ENCODE data around the gene FAM47A. TPM values are rescaled to one million over a fixed set of nuclear protein-coding genes. Genes with fewer than 3 reads are reported as not detected.

FAM47A gene
- total and polyA plus RNA-seq, 9 of the 15 experiments (the other 6 are each of a cell fraction or from before 2014, with no cell fraction given) = not detected

DNA sequence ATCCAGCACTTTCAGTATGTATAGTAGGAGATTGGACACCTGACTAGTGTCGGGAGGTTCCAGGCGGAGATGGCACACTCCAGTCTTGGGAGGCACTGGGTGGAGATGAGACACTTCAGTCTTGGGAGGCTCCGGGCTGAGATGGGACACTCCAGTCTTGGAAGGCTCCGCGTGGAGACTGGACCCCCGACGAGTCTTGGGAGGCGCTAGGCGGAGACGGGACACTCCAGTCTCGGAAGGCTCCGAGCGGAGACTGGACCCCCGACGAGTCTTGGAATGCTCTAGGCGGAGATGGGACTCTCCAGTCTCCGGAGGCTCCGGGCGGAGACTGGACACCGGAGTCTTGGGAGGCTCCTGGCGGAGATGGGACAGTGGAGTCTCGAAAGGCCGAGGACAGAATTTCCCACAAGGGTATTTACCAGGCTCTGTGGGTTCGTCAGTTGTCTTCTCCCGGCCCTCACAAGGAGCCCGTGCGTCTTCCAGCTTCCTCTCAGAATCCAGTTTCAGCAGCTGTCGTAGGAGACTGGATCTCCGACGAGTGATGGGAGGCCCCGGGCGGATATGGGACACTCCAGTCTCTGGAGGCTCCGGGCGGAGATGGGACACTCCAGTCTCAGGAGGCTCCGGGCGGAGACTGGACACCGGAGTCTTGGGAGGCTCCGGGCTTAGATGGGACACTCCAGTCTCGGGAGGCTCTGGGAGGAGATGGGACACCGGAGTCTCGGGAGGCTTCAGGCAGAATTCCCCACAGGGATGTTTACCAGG, 952 bp downstream of the FAM47A start:
- Histone ChIP-seq H4K20me1 (replicated peaks; ENCODE audit: control insufficient read depth, insufficient read depth, low read length) (no peaks in the 10 kb centered on the region), H3K27ac (ENCODE audit: extremely low read depth, low read depth, low read length) (no peak overlapping the region), H3K79me2 (ENCODE audit: control insufficient read depth, insufficient read depth, low read length) (no peaks in the 10 kb centered on the region), H3K27me3 (ENCODE audit: control insufficient read depth in 2 of 2, insufficient read depth in 2 of 2, low read length in 2 of 2) (no peaks in the 10 kb centered on the region), H3K4me3 (no peak overlapping the region), H3K36me3 (ENCODE audit: control insufficient read depth, insufficient read depth, low read length) (no peaks in the 10 kb centered on the region), H3K4me2 (ENCODE audit: insufficient read depth, low read length) (no peak overlapping the region), H2AFZ (ENCODE audit: low read depth, low read length) (no peak overlapping the region), H3K9ac (ENCODE audit: insufficient read depth in 1 of 2, low read depth in 2 of 2, low read length in 2 of 2) (no peak overlapping the region), H3K9me3 (replicated peaks; ENCODE audit: control insufficient read depth, insufficient read depth, low read depth, low read length) (no peaks in the 10 kb centered on the region), H3K4me1 (replicated peaks in 1 of 2; ENCODE audit: control insufficient read depth in 2 of 2, insufficient read depth in 2 of 2, low read length in 2 of 2) (no peaks in the 10 kb centered on the region), H3K9me1 (ENCODE audit: control insufficient read depth, insufficient read depth, low read length) (no peaks in the 10 kb centered on the region)
- intact Hi-C loops (cut with micrococcal nuclease) (no loop called here), in situ Hi-C loops (cut with MboI) (no loop called here)
- no peak for ATAC-seq
- BruUV-seq (replicated peaks) = no TSS peak
- no peak for DNase-seq (ENCODE audit: extremely low read depth in 1 of 4, low spot score in 3 of 4)
- POLR2A ChIA-PET = no interaction called here
- no peak for FAIRE-seq
- 0% methylated on average over 17 of the region's 41 CpGs for WGBS (ENCODE audit: insufficient coverage, low coverage, missing lambda C conversion rate)
- CTCF ChIA-PET (ENCODE audit: low intra/inter-chr PET ratio) = no interaction called here
- no peak for TF ChIP-seq ZNF707 (CRISPR knock-in tag; conservative IDR thresholded peaks at IDR 0.05)
- TF ChIP-seq MTF1 (CRISPR knock-in tag; IDR thresholded peaks at IDR 0.05; ENCODE audit: borderline replicate concordance) = no peak
- TF ChIP-seq, protein P1, sequence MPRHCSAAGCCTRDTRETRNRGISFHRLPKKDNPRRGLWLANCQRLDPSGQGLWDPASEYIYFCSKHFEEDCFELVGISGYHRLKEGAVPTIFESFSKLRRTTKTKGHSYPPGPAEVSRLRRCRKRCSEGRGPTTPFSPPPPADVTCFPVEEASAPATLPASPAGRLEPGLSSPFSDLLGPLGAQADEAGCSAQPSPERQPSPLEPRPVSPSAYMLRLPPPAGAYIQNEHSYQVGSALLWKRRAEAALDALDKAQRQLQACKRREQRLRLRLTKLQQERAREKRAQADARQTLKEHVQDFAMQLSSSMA (CRISPR knock-in tag; IDR thresholded peaks at IDR 0.05) = no peak
- TF ChIP-seq, protein P2, sequence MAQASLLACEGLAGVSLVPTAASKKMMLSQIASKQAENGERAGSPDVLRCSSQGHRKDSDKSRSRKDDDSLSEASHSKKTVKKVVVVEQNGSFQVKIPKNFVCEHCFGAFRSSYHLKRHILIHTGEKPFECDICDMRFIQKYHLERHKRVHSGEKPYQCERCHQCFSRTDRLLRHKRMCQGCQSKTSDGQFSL (CRISPR knock-in tag; IDR thresholded peaks at IDR 0.05) = no peak
- TF ChIP-seq, protein P2 (tag; IDR thresholded peaks at IDR 0.05) = no peak
- no peak for TF ChIP-seq RUNX1 (IDR thresholded peaks at IDR 0.05; ENCODE audit: low read depth)
- TF ChIP-seq, protein P3, sequence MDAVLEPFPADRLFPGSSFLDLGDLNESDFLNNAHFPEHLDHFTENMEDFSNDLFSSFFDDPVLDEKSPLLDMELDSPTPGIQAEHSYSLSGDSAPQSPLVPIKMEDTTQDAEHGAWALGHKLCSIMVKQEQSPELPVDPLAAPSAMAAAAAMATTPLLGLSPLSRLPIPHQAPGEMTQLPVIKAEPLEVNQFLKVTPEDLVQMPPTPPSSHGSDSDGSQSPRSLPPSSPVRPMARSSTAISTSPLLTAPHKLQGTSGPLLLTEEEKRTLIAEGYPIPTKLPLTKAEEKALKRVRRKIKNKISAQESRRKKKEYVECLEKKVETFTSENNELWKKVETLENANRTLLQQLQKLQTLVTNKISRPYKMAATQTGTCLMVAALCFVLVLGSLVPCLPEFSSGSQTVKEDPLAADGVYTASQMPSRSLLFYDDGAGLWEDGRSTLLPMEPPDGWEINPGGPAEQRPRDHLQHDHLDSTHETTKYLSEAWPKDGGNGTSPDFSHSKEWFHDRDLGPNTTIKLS (IDR thresholded peaks at IDR 0.05; ENCODE audit: borderline replicate concordance, low read depth) = no peak
- no peak for TF ChIP-seq U2AF2 (optimal IDR thresholded peaks at IDR 0.05; ENCODE audit: low read depth, low read length)
- TF ChIP-seq ZNF830 (CRISPR knock-in tag; IDR thresholded peaks at IDR 0.05) = no peak
- no peak for TF ChIP-seq TBL1XR1 (IDR thresholded peaks at IDR 0.05; ENCODE audit: low read length in 2 of 2)
- no peak for TF ChIP-seq SAFB2 (IDR thresholded peaks at IDR 0.05; ENCODE audit: borderline replicate concordance, low read depth, low read length, severe bottlenecking)
- TF ChIP-seq E4F1 (CRISPR knock-in tag; IDR thresholded peaks at IDR 0.05; ENCODE audit: borderline replicate concordance) = no peak
- TF ChIP-seq CHD1 (IDR thresholded peaks at IDR 0.05; ENCODE audit: low read length) = no peak
- TF ChIP-seq ILK (tag; IDR thresholded peaks at IDR 0.05; ENCODE audit: borderline replicate concordance, low read depth) = no peak
- no peak for TF ChIP-seq E2F3 (CRISPR knock-in tag; IDR thresholded peaks at IDR 0.05)
- TF ChIP-seq ZNF644 (tag; IDR thresholded peaks at IDR 0.05; ENCODE audit: low read depth) = no peak
- TF ChIP-seq HDAC2 (IDR thresholded peaks at IDR 0.05) = no peak
- no peak for TF ChIP-seq PTTG1 (tag; IDR thresholded peaks at IDR 0.05; ENCODE audit: low read depth)
